ENCODE measurements around the gene CACNA2D3. TPM values are rescaled to one million over a fixed set of nuclear protein-coding genes. Genes with fewer than 3 reads are reported as not detected.

Gene CACNA2D3
- total RNA-seq, 2 donors from 2014 or later: not detected

DNA sequence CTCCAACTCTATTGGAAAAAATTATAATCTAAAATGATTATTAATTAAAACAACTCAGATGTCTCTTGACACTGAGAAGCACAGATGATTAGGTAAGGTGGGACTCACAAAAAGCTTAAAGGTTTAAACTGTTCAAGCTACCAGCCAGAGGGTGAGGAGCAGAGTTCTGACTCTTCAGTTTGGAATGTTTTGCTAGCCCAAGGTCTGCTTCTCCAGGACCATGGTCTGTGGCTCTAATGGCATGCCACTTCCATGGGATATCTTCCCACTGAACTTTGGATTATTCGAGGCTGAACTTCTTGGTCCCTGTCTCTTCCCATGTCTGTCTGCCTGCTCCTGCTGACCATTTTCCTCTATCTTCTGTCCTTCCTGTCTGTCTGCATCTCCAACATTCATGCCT, 49.2 kb downstream of the CACNA2D3 start:
- Mint-ChIP-seq H3K27ac (no peak overlapping the region), H3K36me3 (ENCODE audit: low read depth) (no peaks in the 10 kb centered on the region), H3K4me1 (no peaks in the 10 kb centered on the region), H3K9me3 (no peaks in the 10 kb centered on the region), H3K27me3 (peaks cover 5% of the 10 kb centered on the region), H3K4me3 (no peak overlapping the region)
- no peak for ATAC-seq (replicated peaks)

- Mint-ChIP-seq H3K27me3 (peaks cover 5% of the 10 kb centered on the region), H3K9me3 (no peaks in the 10 kb centered on the region), H3K36me3 (ENCODE audit: low read depth) (no peaks in the 10 kb centered on the region), H3K4me1 (no peaks in the 10 kb centered on the region), H3K27ac (no peak overlapping the region), H3K4me3 (no peak overlapping the region)
- ATAC-seq (replicated peaks): no peak
Measured at GRCh38 chr3:54171951-54172350, 49.6 kb downstream of the CACNA2D3 start.

- Mint-ChIP-seq H3K4me1 (no peaks in the 10 kb centered on the region), H3K9me3 (no peaks in the 10 kb centered on the region), H3K4me3 (no peak overlapping the region), H3K36me3 (ENCODE audit: low read depth) (no peaks in the 10 kb centered on the region), H3K27me3 (peaks cover 5% of the 10 kb centered on the region), H3K27ac (no peak overlapping the region)
- ATAC-seq (replicated peaks): no peak
Measured at GRCh38 chr3:54173371-54173770, 51.0 kb downstream of the CACNA2D3 start.

GRCh38 chr3:54176106-54176505, 53.8 kb downstream of the CACNA2D3 start:
- peaks cover 3% of the 10 kb centered on the region for H3K9me3 Mint-ChIP-seq
- H3K27ac Mint-ChIP-seq: no peak overlapping the region
- ATAC-seq (replicated peaks): no peak
- H3K4me3 Mint-ChIP-seq: no peak overlapping the region
- no peaks in the 10 kb centered on the region for H3K36me3 Mint-ChIP-seq (ENCODE audit: low read depth)
- H3K27me3 Mint-ChIP-seq: peaks cover 8% of the 10 kb centered on the region
- H3K4me1 Mint-ChIP-seq: no peaks in the 10 kb centered on the region

- Mint-ChIP-seq H3K4me3 (no peak overlapping the region), H3K9me3 (peaks cover 3% of the 10 kb centered on the region)
- no peak for ATAC-seq (replicated peaks)
Measured at GRCh38 chr3:54177816-54178215, 55.5 kb downstream of the CACNA2D3 start.

GRCh38 chr3:54178376-54178775, 56.0 kb downstream of the CACNA2D3 start:
- no peak overlapping the region for H3K27ac Mint-ChIP-seq

More at GRCh38 chr3:54177816-54178215, 55.5 kb downstream of the CACNA2D3 start:
- H3K27me3 Mint-ChIP-seq: peaks cover 3% of the 10 kb centered on the region
- H3K36me3 Mint-ChIP-seq (ENCODE audit: low read depth): no peaks in the 10 kb centered on the region
- H3K27ac Mint-ChIP-seq: no peak overlapping the region
- H3K4me1 Mint-ChIP-seq: no peaks in the 10 kb centered on the region

DNA sequence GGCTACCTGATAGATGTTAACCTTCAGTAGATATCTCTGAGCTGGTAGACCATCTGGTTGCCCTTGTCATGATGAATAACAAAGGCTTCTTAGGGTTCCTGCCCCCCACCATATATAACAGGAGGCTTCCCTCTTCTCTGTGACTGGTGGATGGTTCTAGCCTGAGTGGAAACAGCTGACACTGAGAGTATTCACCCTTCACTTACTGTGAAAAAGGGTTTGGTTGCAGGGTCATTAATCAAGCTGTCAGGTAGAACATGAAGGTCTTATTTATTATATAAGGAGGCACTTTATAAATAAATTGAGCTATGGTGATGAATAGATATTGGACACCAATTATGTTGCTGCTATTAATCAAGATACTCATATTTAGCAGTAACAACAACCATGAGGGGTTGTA, 58.6 kb downstream of the CACNA2D3 start:
- H3K4me3 Mint-ChIP-seq: no peak overlapping the region
- ATAC-seq (replicated peaks): no peak
- H3K27ac Mint-ChIP-seq: no peak overlapping the region
- peaks cover 6% of the 10 kb centered on the region for H3K27me3 Mint-ChIP-seq
- peaks cover 3% of the 10 kb centered on the region for H3K9me3 Mint-ChIP-seq
- H3K36me3 Mint-ChIP-seq (ENCODE audit: low read depth): no peaks in the 10 kb centered on the region
- H3K4me1 Mint-ChIP-seq: no peaks in the 10 kb centered on the region

More at GRCh38 chr3:54178376-54178775, 56.0 kb downstream of the CACNA2D3 start:
- Mint-ChIP-seq H3K27me3 (peaks cover 3% of the 10 kb centered on the region), H3K4me3 (no peak overlapping the region), H3K4me1 (no peaks in the 10 kb centered on the region), H3K36me3 (ENCODE audit: low read depth) (no peaks in the 10 kb centered on the region), H3K9me3 (peaks cover 3% of the 10 kb centered on the region)
- no peak for ATAC-seq (replicated peaks)

GRCh38 chr3:54182242-54182641, 59.9 kb downstream of the CACNA2D3 start:
- H3K36me3 Mint-ChIP-seq (ENCODE audit: low read depth): no peaks in the 10 kb centered on the region
- ATAC-seq (replicated peaks): no peak
- no peak overlapping the region for H3K27ac Mint-ChIP-seq
- no peak overlapping the region for H3K4me3 Mint-ChIP-seq
- H3K27me3 Mint-ChIP-seq: peaks cover 6% of the 10 kb centered on the region
- peaks cover 3% of the 10 kb centered on the region for H3K9me3 Mint-ChIP-seq
- H3K4me1 Mint-ChIP-seq: no peaks in the 10 kb centered on the region

- Mint-ChIP-seq H3K4me3 (no peak overlapping the region), H3K4me1 (no peaks in the 10 kb centered on the region), H3K27ac (no peak overlapping the region), H3K36me3 (ENCODE audit: low read depth) (no peaks in the 10 kb centered on the region), H3K9me3 (peaks cover 6% of the 10 kb centered on the region), H3K27me3 (peaks cover 4% of the 10 kb centered on the region)
- ATAC-seq (replicated peaks): no peak
Measured at GRCh38 chr3:54185740-54186139, 63.4 kb downstream of the CACNA2D3 start.

DNA sequence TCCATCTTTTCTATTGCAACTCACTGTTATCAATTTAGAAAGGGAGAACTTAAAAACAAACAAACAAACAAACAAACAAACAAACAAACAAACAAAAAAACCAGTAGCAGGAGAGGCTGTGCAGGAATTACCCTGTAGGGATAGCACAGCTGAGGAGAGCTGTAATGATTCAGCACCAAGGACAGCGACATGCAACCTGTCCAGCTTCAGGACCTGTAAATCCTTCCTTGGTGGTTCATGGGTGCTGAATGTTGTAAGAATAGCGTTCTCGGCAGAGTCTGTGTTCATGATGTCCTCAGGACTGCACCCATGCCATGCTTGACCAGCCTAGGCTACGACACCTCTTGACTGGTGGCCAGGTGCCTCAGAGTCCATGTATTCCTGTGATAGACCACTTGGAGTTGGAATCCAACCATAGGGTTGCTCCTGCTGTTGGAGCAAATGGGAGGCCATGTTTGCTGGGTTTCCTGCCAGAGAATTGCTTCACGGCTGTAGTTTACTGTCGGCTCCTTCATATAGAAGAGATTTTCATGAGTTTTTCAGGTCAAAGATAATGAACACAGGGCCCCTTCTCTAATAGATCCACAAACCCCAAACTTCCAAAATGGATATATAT, 65.9 kb downstream of the CACNA2D3 start:
- Mint-ChIP-seq H3K27ac (no peak overlapping the region), H3K9me3 (peaks cover 10% of the 10 kb centered on the region), H3K4me3 (no peak overlapping the region), H3K27me3 (peaks cover 4% of the 10 kb centered on the region), H3K36me3 (ENCODE audit: low read depth) (no peaks in the 10 kb centered on the region), H3K4me1 (no peaks in the 10 kb centered on the region)
- ATAC-seq (replicated peaks): no peak

GRCh38 chr3:54191220-54191619, 68.9 kb downstream of the CACNA2D3 start:
- Mint-ChIP-seq H3K4me3 (no peak overlapping the region), H3K27ac (no peak overlapping the region), H3K27me3 (no peaks in the 10 kb centered on the region), H3K4me1 (no peaks in the 10 kb centered on the region), H3K36me3 (ENCODE audit: low read depth) (no peaks in the 10 kb centered on the region), H3K9me3 (peaks cover 10% of the 10 kb centered on the region)
- no peak for ATAC-seq (replicated peaks)

DNA sequence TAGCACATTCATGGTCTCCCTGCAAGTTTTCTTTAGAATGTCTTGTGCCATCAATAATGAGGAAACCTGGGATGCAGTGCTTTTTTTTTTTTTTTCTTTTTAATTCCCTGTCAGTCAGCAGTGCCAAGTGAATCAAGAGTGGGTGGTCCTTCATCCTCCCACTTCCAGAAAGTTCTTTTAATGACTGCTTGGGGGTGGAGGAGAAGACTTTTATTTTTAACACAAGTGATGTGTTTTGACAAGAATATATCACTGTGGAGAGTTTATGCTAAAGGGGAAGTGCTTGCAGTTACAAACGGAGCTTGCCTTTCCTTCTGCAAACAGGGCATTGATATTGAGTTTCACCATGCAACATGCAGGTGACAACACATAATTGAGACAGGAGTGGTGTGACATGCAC, 69.7 kb downstream of the CACNA2D3 start:
- Mint-ChIP-seq H3K27ac (no peak overlapping the region), H3K36me3 (ENCODE audit: low read depth) (no peaks in the 10 kb centered on the region), H3K27me3 (no peaks in the 10 kb centered on the region), H3K4me1 (no peaks in the 10 kb centered on the region), H3K9me3 (peaks cover 10% of the 10 kb centered on the region), H3K4me3 (no peak overlapping the region)
- no peak for ATAC-seq (replicated peaks)

- no peak overlapping the region for H3K27ac Mint-ChIP-seq
- peaks cover 8% of the 10 kb centered on the region for H3K9me3 Mint-ChIP-seq
- no peaks in the 10 kb centered on the region for H3K4me1 Mint-ChIP-seq
- no peak for ATAC-seq (replicated peaks)
- H3K27me3 Mint-ChIP-seq: no peaks in the 10 kb centered on the region
- H3K4me3 Mint-ChIP-seq: no peak overlapping the region
- no peaks in the 10 kb centered on the region for H3K36me3 Mint-ChIP-seq (ENCODE audit: low read depth)
Measured at GRCh38 chr3:54193093-54193492, 70.7 kb downstream of the CACNA2D3 start.

- no peak for ATAC-seq (replicated peaks)
- peaks cover 5% of the 10 kb centered on the region for H3K27me3 Mint-ChIP-seq
- no peak overlapping the region for H3K4me3 Mint-ChIP-seq
- no peak overlapping the region for H3K27ac Mint-ChIP-seq
- no peaks in the 10 kb centered on the region for H3K4me1 Mint-ChIP-seq
- H3K36me3 Mint-ChIP-seq (ENCODE audit: low read depth): no peaks in the 10 kb centered on the region
- H3K9me3 Mint-ChIP-seq: peaks cover 3% of the 10 kb centered on the region
Measured at GRCh38 chr3:54196360-54196991, 74.1 kb downstream of the CACNA2D3 start.

- peaks cover 5% of the 10 kb centered on the region for H3K27me3 Mint-ChIP-seq
- H3K9me3 Mint-ChIP-seq: no peaks in the 10 kb centered on the region
- no peaks in the 10 kb centered on the region for H3K4me1 Mint-ChIP-seq
- no peak overlapping the region for H3K4me3 Mint-ChIP-seq
- H3K27ac Mint-ChIP-seq: no peak overlapping the region
- no peak for ATAC-seq (replicated peaks)
- no peaks in the 10 kb centered on the region for H3K36me3 Mint-ChIP-seq (ENCODE audit: low read depth)
Measured at GRCh38 chr3:54197509-54197908, 75.2 kb downstream of the CACNA2D3 start.

Measured in activated T-helper 17 cell treated with anti-CD3 and anti-CD28 coated beads, Interleukin-2, amount 50 U/mL, for 72 hours (primary cell).